GM18505 (cell line): Measurements from ENCODE around the gene AP1M1.

Experiments used
- ATAC-seq: cut with Tn5 transposase; IDR thresholded peaks from one replicate; pipeline ENCODE4 v1.9.1; 2021; ENCODE audit not compliant: unreplicated experiment
- POLR2A ChIP-seq: IDR thresholded peaks from 4 replicates; pipeline ENCODE4 v1.6.1; 2011; ENCODE audit warnings: borderline replicate concordance; ENCODE audit not compliant: insufficient read depth, insufficient read length; ENCODE audit errors: extremely low read depth

The AP1M1 gene

DNA sequence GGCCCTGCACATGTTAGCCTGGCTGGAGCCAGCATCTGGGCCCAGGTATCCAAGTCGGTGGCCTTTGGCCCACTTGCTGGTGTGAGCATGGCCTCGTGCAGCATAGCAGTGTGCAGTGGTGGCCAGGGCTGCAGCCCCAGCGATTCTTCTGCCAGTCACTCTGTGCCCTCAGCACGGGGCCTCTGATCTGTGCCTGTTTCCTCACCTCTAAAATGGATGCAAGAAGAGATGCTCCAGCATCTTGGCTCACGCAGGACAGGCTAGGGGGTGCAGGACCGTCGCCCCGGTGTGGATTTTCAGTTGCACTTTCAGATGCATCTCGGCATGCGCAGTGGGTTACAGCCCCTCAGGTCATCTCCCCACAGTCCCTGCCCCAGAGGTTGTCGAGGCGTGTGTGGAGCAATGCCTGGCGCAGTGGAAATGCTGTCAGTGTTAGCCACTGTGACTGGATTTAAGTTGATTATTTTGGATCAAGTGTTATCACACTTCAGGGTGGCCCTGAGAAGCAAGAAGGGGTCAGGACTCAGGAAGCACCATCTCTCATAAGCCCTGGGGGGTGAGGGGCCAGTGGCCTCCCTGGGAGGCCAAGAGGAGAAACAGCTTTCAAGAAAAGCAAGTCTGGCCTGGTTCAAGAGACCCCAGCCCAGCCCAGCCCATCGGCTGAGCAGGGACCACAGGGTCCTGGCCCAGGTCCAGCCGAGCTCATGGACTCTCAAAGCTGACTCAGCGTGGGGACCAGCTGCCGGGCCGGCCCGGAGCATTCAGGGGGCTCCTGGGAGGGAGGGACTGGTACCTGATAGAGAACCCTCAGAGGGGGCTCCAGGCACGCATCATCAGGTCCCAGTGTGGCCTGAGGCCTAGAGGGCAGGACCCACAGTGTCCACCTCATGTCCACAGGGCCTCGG, 27.8 kb downstream of the AP1M1 start:
- TF ChIP-seq POLR2A, result no peak
- no peak for ATAC-seq

DNA sequence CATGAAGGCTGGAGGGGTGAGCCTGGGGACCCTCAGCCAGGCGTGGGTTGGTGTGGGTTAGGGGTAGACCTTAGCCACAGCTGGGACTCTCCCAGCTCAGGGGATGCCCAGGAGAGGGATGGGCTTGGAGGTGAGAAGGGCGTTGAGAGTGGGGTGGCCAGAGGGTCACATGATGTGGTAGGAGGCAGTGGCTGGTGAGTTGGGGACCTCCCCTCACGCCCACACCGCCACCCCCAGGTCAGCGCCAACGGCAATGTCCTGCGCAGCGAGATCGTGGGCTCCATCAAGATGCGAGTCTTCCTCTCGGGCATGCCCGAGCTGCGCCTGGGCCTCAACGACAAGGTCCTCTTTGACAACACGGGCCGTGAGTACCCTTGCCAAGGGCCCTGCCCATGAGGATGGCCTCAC, 28.5 kb downstream of the AP1M1 start:
- no peak for ATAC-seq
- no peak for TF ChIP-seq POLR2A

DNA sequence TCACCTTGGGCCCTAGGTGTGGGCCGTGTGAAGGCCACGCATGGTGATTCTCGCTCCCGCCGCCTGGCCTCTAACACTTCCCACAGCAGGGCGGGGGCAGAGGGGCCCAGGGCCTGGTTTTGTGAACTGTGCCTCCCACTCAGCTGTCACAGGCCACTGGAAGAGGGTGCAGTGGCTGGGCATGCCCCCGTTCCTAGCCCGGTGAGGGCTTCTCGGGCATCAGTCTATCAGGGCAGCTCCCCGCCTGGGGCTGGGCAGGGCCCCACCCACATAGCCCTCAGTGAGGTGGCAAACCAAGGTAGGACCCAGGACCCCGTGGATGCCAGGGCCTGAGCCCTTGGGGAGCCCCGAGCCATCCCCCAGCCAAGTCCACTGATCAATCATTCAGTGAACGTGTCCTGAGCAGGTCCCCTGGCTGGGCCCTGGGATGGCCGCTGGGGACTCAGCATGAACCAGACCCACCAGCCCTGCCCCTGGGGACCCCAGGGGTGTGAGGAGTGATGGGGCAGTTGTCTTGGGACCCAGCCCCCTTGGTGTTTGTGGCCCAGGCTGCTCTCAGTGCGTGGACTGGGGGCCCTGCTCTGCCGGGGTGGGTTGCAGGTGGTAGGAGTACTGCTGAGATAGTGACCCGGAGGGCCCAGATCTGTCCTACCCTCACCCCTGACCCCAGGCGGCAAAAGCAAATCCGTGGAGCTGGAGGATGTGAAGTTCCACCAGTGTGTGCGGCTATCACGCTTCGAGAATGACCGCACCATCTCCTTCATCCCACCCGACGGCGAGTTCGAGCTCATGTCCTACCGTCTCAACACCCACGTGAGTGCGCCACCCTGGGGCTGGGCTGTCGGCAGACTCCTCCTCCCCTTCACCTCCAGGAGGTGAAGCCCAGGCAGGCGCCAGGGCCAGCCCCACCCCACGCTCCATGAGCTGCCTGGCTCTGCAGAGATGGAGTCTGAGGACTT, 29.4 kb downstream of the AP1M1 start:
- TF ChIP-seq POLR2A, result no peak
- ATAC-seq, result no peak

DNA sequence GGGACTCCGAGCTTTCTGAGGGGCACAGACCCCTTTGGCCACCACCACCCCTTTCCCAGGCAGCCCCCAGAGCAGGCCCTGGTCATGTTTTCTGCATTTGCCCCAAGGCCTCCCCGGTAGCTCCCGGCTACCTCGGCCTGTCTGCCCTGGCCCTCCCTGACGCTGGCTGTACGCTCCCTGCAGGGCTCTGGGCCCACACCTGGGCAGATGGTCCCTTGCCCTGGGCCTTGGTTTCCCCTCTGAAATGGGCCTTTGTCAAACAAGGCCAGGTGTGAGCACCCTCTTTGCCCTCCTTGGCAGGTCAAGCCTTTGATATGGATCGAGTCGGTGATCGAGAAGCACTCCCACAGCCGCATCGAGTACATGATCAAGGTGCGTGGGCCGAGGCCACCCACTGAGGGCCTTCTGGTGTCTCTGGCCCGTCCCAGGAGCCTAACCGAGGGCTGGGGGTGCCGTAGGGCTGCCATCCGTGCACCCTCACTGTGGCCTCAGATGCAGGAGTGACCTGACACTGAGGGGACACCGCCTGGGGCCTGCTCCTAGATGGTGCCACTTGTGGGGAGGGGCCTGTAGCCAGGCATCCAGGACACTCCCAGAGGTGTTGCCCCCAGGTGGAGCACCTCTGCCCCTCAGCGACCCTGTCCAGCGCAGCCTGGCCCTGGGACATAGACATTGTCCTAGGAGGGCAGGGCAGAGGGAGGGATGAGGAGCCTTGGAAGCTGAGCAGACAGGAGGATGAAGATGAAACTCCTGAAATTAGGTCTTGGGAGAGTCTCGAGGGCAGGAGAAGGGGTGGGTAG, 30.3 kb downstream of the AP1M1 start:
- no peak for TF ChIP-seq POLR2A
- ATAC-seq, result no peak

DNA sequence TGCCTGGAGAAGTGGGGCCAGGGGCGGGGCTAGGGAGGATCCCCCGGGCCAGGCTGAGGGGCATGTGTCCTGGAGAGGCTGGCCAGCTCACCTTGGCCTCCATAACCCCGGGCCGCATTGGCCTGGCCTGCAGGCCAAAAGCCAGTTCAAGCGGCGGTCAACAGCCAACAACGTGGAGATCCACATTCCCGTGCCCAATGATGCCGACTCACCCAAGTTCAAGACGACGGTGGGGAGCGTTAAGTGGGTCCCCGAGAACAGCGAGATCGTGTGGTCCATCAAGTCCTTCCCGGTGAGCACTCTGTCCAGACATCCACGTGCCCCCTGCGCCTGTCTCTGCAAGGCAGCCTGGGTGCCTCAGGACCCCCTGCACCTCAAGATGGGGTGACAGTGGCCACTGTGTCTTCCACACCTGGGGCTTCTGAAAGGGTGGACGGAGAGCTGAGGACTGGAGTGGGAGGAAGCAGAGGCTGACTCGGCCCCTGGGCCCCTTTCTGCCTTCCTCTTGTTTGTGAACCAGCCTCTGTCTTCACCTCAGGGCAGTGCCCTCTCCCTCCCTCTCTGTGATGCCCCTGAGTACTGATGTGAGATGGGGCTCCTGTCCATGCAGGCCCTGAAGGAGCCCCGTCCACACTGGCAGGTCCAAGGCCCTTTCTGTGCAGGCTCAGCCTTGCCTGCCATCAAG, 31.1 kb downstream of the AP1M1 start:
- no peak for ATAC-seq
- TF ChIP-seq POLR2A, result no peak

DNA sequence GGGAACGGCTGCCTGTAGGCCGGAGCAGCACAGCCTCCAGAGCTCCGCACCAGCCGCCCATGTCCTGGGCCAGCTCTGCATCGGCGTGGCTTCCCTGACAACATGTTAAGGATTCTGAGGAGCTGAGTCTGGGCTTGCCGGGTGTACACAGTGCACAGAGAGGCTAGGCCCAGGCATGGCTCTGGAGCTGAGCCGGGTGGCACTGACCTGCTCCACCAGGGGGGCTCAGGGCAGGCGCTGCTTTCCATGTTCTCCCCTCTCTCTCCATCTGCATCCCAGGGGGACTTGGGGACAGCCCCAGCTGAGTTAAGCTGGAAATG, 31.6 kb downstream of the AP1M1 start:
- no peak for ATAC-seq
- TF ChIP-seq POLR2A, result no peak

DNA sequence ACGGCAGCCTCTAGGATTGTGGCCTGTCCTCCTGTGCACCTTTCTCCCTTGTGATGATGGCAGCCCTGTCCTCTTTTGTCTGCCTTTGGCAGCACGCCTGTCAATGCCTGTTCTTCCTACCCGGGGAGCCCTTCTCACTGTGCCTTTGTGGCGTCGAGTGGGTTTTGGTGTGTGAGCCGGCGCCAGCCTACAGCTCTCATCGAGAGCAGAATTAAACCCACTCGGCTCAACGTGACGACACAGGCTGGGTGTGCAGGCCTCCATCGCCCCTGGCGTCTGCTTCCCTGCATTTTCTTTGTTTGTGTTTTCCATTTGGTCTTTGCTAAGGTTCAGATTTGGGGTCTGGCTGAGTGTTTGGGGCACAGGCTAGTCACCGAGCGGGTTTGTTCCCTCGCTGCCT, 34.4 kb downstream of the AP1M1 start:
- no peak for TF ChIP-seq POLR2A
- ATAC-seq, result no peak

DNA sequence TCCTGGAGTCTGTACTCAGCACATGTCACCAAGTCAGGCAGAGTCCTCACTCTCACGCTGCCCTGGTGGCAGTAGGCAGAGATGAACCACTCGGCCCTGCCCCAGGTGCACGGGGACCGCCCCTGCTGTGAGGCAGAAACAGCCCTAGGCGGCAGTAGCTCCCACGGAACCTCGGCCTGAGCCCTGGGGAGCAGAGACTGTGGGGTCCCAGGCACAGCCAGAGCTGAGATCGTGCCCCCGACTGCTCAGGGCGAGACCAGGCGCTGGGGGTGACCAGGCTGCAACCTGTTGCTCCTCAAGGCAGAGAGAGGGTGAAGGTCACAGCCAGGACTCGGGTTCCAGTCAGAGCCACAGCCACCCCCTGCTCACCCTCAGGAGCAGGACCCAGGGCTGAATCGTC, 34.9 kb downstream of the AP1M1 start:
- no peak for ATAC-seq
- no peak for TF ChIP-seq POLR2A

DNA sequence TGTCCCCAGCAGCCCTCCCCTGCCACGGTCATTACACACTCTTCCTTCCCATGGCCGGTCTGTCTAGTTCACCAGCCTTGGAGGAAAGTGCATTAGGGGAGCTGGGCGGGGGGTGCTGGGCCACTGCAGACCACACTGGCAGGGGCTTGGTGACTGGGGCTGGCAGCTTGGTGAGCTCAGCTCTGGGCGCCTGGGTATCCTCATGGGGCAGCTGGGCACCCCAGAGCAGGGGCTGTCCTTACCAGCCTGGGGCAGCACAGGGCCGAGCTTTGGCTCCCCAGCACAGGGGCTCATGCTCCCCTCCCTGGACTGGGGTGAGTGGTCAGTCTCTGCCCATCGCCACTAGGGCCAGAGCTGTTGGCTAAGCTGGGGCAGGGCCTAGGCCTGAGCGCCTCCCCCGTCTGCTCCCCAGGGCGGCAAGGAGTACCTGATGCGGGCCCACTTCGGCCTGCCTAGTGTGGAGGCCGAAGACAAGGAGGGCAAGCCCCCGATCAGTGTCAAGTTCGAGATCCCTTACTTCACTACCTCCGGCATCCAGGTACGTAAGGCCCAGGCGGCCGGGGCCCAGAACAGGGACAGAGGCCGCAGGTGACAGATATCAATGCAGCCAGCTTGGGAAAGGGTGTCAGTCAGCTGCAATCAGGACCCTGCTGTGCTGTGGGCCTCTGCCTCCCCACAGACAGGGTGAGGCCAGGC, 35.5 kb downstream of the AP1M1 start:
- no peak for TF ChIP-seq POLR2A
- no peak for ATAC-seq

DNA sequence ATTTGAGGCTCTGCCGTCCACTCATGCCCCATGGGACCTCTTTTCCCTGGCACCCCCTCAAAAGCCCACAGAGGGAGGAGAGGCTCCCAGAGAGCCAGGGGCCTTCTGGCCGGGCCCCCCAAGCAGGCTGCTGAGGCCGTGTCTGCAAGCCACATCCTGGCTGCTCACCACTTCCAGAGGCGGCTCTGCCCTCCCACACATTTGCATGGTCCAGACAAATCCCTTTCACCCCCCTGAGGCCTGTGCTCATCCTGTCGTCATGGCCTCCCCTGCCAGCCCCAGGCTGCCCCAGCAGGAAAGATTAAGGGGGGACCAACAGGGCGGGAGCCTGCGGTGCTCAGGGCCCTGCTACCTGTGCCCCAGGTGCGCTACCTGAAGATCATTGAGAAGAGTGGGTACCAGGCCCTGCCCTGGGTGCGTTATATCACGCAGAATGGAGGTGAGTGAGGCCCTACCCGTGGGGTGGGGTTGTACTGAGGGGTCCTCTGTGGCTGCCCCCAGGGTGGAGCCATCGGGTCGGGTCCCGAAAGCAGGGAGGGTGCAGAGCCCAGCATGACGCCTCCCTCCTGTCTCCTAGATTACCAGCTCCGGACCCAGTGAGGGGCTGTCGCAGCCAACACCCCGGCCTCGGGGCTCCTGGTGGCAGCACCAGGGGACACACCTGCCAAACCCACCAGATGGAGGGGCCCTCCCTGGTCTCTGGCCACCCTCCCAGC, 36.3 kb downstream of the AP1M1 start:
- no peak for ATAC-seq
- TF ChIP-seq POLR2A, result no peak
